Adrenal gland (tissue), 12 donors: ENCODE measurements around the gene CYYR1. TPM values are rescaled to one million over a fixed set of nuclear protein-coding genes. Genes with fewer than 3 reads are reported as not detected.

Source experiments
- DNase-seq, 7 donors: peaks; one replicate each; pipeline ENCODE4 v3.0.0-alpha.2; 2019 to 2020
- H3K27ac ChIP-seq, 5 donors: fragments of 200-600 bp; sonication (generic) in 4 of 5; 1 replicate in 3 of 5; 2 replicates in 2 of 5; pipeline versions ENCODE4 v1.5.1 to v1.8.0; 2016 to 2020; ENCODE audit warnings: mild to moderate bottlenecking in 1 of 5
- H3K27me3 ChIP-seq: fragments of 200-600 bp; 2 replicates; pipeline ENCODE4 v1.8.0; 2021
- H3K36me3 ChIP-seq, 2 donors: fragments of 200-600 bp; replicated peaks in 1 of 2; 1 replicate in 1 of 2; 2 replicates in 1 of 2; pipeline versions ENCODE4 v1.5.1 to v1.8.0; 2018 to 2022
- H3K4me1 ChIP-seq, 2 donors: fragments of 200-600 bp; replicated peaks in 1 of 2; 1 replicate in 1 of 2; 2 replicates in 1 of 2; pipeline versions ENCODE4 v1.5.1 to v1.8.0; 2018 to 2021
- H3K4me3 ChIP-seq, 4 donors: fragments of 200-600 bp; sonication (generic) in 3 of 4; one replicate each; pipeline ENCODE4 v1.5.1; 2016 to 2018
- H3K9me3 ChIP-seq, 3 donors: fragments of 200-600 bp; sonication (generic) in 1 of 3; replicated peaks in 1 of 3; 1 replicate in 2 of 3; 2 replicates in 1 of 3; pipeline versions ENCODE4 v1.5.1 to v1.8.0; 2016 to 2021
- CTCF ChIP-seq, 6 experiments: fragments of 450-650 bp in 4 of 6; fragments of 200-600 bp in 2 of 6; sonication (generic) in 1 of 6; IDR thresholded peaks; 1 replicate in 5 of 6; 2 replicates in 1 of 6; pipeline versions ENCODE4 v1.5.1 to v1.8.0; 2016 to 2021; ENCODE audit warnings: antibody characterized with exemption in 6 of 6, mild to moderate bottlenecking in 2 of 6, moderate library complexity in 1 of 6
- POLR2A ChIP-seq, 2 donors: fragments of 450-650 bp; IDR thresholded peaks; one replicate each; pipeline ENCODE4 v1.6.1; 2017; ENCODE audit warnings: antibody characterized with exemption in 2 of 2, mild to moderate bottlenecking in 2 of 2, moderate library complexity in 1 of 2
- WGBS, 4 donors: extraction: QIAGEN DNeasy Blood & Tissue Kit in 2 of 4; methylation state at CpG; one replicate each; pipeline versions ENCODE4 v1.1.5 to v1.1.7; 2013 to 2017; 5-methylcytosine and 5-hydroxymethylcytosine counted together
- intact Hi-C, 2 donors: fragments of 100-400 bp; cut with DNase I; formaldehyde crosslinking; loops; one replicate each; pipeline versions ENCODE4 v1.14.1 to v1.15.0; 2022 to 2023
- polyA plus RNA-seq, 3 donors: library from polyadenylated mRNA; stranded (reverse); fragments of 200-250 nt in 2 of 3; fragments of 350-450 nt in 1 of 3; fragmentation: Illumina TruSeq in 1 of 3; extraction: RNeasy Lipid Tissue Mini Kit (QIAGEN cat#74804) in 1 of 3; gene quantifications; one replicate each; pipeline ENCODE4 v1.2.3, GENCODE V29; 2013 to 2014
- total RNA-seq, 9 donors: library from RNA; depleted of rRNA in 4 of 9; stranded (reverse); fragments of >200 nt in 4 of 9; fragments of 120-200 nt in 1 of 9; fragmentation: NEBNext Ultra II Directional in 1 of 9; extraction: Animal tissue kit (Norgen Biotek cat#: 25700) in 1 of 9; gene quantifications; one replicate each; pipeline versions ENCODE4 v1.1.0 to v1.2.4, GENCODE V29; 2013 to 2023
- donor health status: healthy with polysubstance abuse.
- donor health status: Bipolar disorder and iron deficiency.
- donor health status: DM: yes; HTN: yes; CAD: no.
- donor health status: DM: no; HTN: no; CAD: no.
- donor health status: DM: no; HTN: no; CAD: no.
- donor health status: DM: yes; HTN: yes; CAD: no.

The CYYR1 gene
- total and polyA plus RNA-seq, 12 donors: 30.4 to 114 (median 59.7) TPM

GRCh38 chr21:26437326-26438009 lies 135.6 kb downstream of the CYYR1 start:
- Histone ChIP-seq H3K4me1 (no peaks in the 10 kb centered on the region), H3K9me3 (no peaks in the 10 kb centered on the region), H3K27me3 (no peaks in the 10 kb centered on the region), H3K36me3 (no peaks in the 10 kb centered on the region), H3K27ac (no peak overlapping the region), H3K4me3 (no peak overlapping the region)
- TF ChIP-seq CTCF (IDR thresholded peaks at IDR 0.05): no peak
- TF ChIP-seq POLR2A (IDR thresholded peaks at IDR 0.05): no peak
- no peak for DNase-seq
- intact Hi-C loops: no loop called here
- WGBS, 4 donors: 80 to 90% (median 88%) methylated on average over 1 of the region's 1 CpG

GRCh38 chr21:26433386-26433785 lies 139.7 kb downstream of the CYYR1 start:
- intact Hi-C loops: no loop called here
- DNase-seq: no peak
- Histone ChIP-seq H3K4me3 (no peak overlapping the region), H3K9me3 (no peaks in the 10 kb centered on the region), H3K4me1 (no peaks in the 10 kb centered on the region), H3K27me3 (no peaks in the 10 kb centered on the region), H3K27ac (no peak overlapping the region), H3K36me3 (no peaks in the 10 kb centered on the region)
- TF ChIP-seq CTCF (IDR thresholded peaks at IDR 0.05) (no peak), POLR2A (IDR thresholded peaks at IDR 0.05) (no peak)
- WGBS, 4 donors: 76 to 100% (median 93%) methylated on average over 1 of the region's 1 CpG

- Histone ChIP-seq H3K36me3 (no peaks in the 10 kb centered on the region), H3K9me3 (no peaks in the 10 kb centered on the region), H3K4me3 (no peak overlapping the region), H3K27me3 (no peaks in the 10 kb centered on the region), H3K4me1 (no peaks in the 10 kb centered on the region), H3K27ac (no peak overlapping the region)
- TF ChIP-seq POLR2A (IDR thresholded peaks at IDR 0.05) (no peak), CTCF (IDR thresholded peaks at IDR 0.05) (no peak)
- 54 to 71% (median 65%) methylated on average over 5 of the region's 5 CpGs for WGBS, 4 donors
- no peak for DNase-seq
- intact Hi-C loops: no loop called here
Observed at GRCh38 chr21:26432410-26432809, 140.7 kb downstream of the CYYR1 start.

- intact Hi-C loops: no loop called here
- WGBS, 4 donors: 90 to 96% (median 93%) methylated on average over 3 of the region's 3 CpGs
- Histone ChIP-seq H3K4me1 (no peaks in the 10 kb centered on the region), H3K27ac (no peak overlapping the region), H3K36me3 (no peaks in the 10 kb centered on the region), H3K27me3 (no peaks in the 10 kb centered on the region), H3K9me3 (no peaks in the 10 kb centered on the region), H3K4me3 (no peak overlapping the region)
- TF ChIP-seq POLR2A (IDR thresholded peaks at IDR 0.05) (no peak), CTCF (IDR thresholded peaks at IDR 0.05) (no peak)
- DNase-seq: no peak
Observed at GRCh38 chr21:26425576-26425975, 147.5 kb downstream of the CYYR1 start.
